Measurements from ENCODE around the gene PTPRG. TPM values are rescaled to one million over a fixed set of nuclear protein-coding genes. Genes with fewer than 3 reads are reported as not detected.

The PTPRG gene
- total and polyA plus RNA-seq, 4 donors = 3.6 to 35.6 (median 8.1) TPM

DNA sequence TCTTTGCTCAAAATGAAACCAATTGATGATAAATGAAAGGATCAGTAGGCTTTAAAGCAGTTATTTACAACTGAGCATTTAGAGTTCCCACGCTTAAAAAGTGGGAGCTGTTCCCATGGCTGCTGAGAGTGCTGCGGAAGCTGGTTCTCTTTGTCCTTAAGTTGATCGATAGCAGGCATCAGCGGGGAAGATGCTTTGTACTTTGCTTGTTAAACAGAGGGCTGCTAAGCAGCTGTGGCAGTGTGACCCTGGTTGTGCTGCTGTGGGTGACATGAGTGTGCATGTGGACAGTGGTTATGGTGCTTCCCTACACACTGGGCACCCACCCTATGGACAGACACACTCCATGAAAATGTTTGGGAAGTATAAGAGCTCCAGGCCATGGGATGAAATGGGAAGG is 96.3 kb downstream of the PTPRG start:
- H3K9ac ChIP-seq (ENCODE audit: low read depth in 1 of 2, low read length in 2 of 2) = no peak overlapping the region
- H3K4me3 ChIP-seq (ENCODE audit: low read depth in 1 of 3, low read length in 3 of 3) = no peak overlapping the region
- 44% methylated on average over 4 of the region's 4 CpGs for WGBS
- no peaks in the 10 kb centered on the region for H3K9me3 ChIP-seq (ENCODE audit: control insufficient read depth in 4 of 4, low read length in 3 of 4)
- H3K27ac ChIP-seq (ENCODE audit: low read depth in 1 of 2, low read length in 2 of 2) = no peak overlapping the region
- no peak for DNase-seq (ENCODE audit: low spot score)
- no peak for TF ChIP-seq YY1 (IDR thresholded peaks at IDR 0.05)
- no peak for TF ChIP-seq HNF4A (conservative IDR thresholded peaks at IDR 0.05)
- TF ChIP-seq RXRA (IDR thresholded peaks at IDR 0.05) = no peak
- TF ChIP-seq, protein P1, sequence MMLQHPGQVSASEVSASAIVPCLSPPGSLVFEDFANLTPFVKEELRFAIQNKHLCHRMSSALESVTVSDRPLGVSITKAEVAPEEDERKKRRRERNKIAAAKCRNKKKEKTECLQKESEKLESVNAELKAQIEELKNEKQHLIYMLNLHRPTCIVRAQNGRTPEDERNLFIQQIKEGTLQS (IDR thresholded peaks at IDR 0.05) = no peak
- TF ChIP-seq TAF1 (conservative IDR thresholded peaks at IDR 0.05) = no peak
- TF ChIP-seq NR2F2 (IDR thresholded peaks at IDR 0.05) = no peak
- no peak for TF ChIP-seq FOXA2 (IDR thresholded peaks at IDR 0.05)
- TF ChIP-seq GABPA (IDR thresholded peaks at IDR 0.05 in 1 of 2, conservative IDR thresholded peaks at IDR 0.05 in 1 of 2) = no peak
- H3K27me3 ChIP-seq (ENCODE audit: control insufficient read depth in 4 of 4, insufficient read depth in 4 of 4, low read length in 3 of 4) = no peaks in the 10 kb centered on the region
- peaks cover 0 to 4% (median under 1%) of the 10 kb centered on the region in 4 donors for H3K4me1 ChIP-seq (ENCODE audit: control insufficient read depth in 4 of 4, insufficient read depth in 4 of 4, low read length in 3 of 4)
- H3K36me3 ChIP-seq (ENCODE audit: control insufficient read depth in 4 of 4, insufficient read depth in 3 of 4, low read depth in 1 of 4, low read length in 3 of 4) = no peaks in the 10 kb centered on the region

DNA sequence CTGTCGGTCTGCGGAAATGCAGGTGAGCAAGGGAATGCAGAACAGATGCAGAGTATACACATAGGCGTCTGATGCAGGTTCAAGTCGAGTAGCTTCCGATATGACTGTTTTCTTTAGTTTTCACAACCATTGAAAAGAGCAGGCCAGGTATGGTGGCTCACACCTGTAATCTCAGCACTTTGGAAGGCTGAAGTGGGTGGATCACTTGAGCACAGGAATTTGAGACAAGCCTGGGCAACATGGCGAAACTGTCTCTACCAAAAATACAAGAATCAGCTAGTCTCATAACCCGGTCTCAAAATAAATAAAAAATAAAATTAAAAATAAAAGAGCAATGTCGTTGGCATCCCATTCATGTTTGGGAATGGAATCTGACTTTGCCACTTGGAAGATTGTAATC is 101.5 kb downstream of the PTPRG start:
- Histone ChIP-seq H3K4me1 (ENCODE audit: control insufficient read depth in 4 of 4, insufficient read depth in 4 of 4, low read length in 3 of 4) (peaks cover 2 to 10% (median 5%) of the 10 kb centered on the region in 4 donors), H3K36me3 (ENCODE audit: control insufficient read depth in 4 of 4, insufficient read depth in 3 of 4, low read depth in 1 of 4, low read length in 3 of 4) (no peaks in the 10 kb centered on the region), H3K9ac (ENCODE audit: low read depth in 1 of 2, low read length in 2 of 2) (no peak overlapping the region), H3K9me3 (ENCODE audit: control insufficient read depth in 4 of 4, low read length in 3 of 4) (no peaks in the 10 kb centered on the region), H3K27ac (ENCODE audit: low read depth in 1 of 2, low read length in 2 of 2) (no peak overlapping the region), H3K4me3 (ENCODE audit: low read depth in 1 of 3, low read length in 3 of 3) (no peak overlapping the region), H3K27me3 (ENCODE audit: control insufficient read depth in 4 of 4, insufficient read depth in 4 of 4, low read length in 3 of 4) (no peaks in the 10 kb centered on the region)
- TF ChIP-seq, protein P2, sequence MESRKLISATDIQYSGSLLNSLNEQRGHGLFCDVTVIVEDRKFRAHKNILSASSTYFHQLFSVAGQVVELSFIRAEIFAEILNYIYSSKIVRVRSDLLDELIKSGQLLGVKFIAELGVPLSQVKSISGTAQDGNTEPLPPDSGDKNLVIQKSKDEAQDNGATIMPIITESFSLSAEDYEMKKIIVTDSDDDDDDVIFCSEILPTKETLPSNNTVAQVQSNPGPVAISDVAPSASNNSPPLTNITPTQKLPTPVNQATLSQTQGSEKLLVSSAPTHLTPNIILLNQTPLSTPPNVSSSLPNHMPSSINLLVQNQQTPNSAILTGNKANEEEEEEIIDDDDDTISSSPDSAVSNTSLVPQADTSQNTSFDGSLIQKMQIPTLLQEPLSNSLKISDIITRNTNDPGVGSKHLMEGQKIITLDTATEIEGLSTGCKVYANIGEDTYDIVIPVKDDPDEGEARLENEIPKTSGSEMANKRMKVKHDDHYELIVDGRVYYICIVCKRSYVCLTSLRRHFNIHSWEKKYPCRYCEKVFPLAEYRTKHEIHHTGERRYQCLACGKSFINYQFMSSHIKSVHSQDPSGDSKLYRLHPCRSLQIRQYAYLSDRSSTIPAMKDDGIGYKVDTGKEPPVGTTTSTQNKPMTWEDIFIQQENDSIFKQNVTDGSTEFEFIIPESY (IDR thresholded peaks at IDR 0.05) = no peak
- TF ChIP-seq NR2F2 (IDR thresholded peaks at IDR 0.05) (no peak), FOXA1 (IDR thresholded peaks at IDR 0.05) (no peak)
- TF ChIP-seq, protein P3, sequence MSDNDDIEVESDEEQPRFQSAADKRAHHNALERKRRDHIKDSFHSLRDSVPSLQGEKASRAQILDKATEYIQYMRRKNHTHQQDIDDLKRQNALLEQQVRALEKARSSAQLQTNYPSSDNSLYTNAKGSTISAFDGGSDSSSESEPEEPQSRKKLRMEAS (IDR thresholded peaks at IDR 0.05) = no peak
- no peak for DNase-seq (ENCODE audit: low spot score)
- 97% methylated on average over 8 of the region's 8 CpGs for WGBS

GRCh38 chr3:61663356-61664104 is 102.2 kb downstream of the PTPRG start:
- Histone ChIP-seq H3K9ac (ENCODE audit: low read depth in 1 of 2, low read length in 2 of 2) (no peak overlapping the region), H3K27ac (ENCODE audit: low read depth in 1 of 2, low read length in 2 of 2) (no peak overlapping the region), H3K27me3 (ENCODE audit: control insufficient read depth in 4 of 4, insufficient read depth in 4 of 4, low read length in 3 of 4) (no peaks in the 10 kb centered on the region), H3K9me3 (ENCODE audit: control insufficient read depth in 4 of 4, low read length in 3 of 4) (no peaks in the 10 kb centered on the region), H3K4me1 (ENCODE audit: control insufficient read depth in 4 of 4, insufficient read depth in 4 of 4, low read length in 3 of 4) (peaks cover 2 to 15% (median 10%) of the 10 kb centered on the region in 4 donors), H3K36me3 (ENCODE audit: control insufficient read depth in 4 of 4, insufficient read depth in 3 of 4, low read depth in 1 of 4, low read length in 3 of 4) (no peaks in the 10 kb centered on the region), H3K4me3 (ENCODE audit: low read depth in 1 of 3, low read length in 3 of 3) (no peak overlapping the region)
- DNase-seq (ENCODE audit: low spot score) = no peak
- 93% methylated on average over 8 of the region's 8 CpGs for WGBS
- TF ChIP-seq FOXA1 (IDR thresholded peaks at IDR 0.05) = no peak
- TF ChIP-seq, protein P4, sequence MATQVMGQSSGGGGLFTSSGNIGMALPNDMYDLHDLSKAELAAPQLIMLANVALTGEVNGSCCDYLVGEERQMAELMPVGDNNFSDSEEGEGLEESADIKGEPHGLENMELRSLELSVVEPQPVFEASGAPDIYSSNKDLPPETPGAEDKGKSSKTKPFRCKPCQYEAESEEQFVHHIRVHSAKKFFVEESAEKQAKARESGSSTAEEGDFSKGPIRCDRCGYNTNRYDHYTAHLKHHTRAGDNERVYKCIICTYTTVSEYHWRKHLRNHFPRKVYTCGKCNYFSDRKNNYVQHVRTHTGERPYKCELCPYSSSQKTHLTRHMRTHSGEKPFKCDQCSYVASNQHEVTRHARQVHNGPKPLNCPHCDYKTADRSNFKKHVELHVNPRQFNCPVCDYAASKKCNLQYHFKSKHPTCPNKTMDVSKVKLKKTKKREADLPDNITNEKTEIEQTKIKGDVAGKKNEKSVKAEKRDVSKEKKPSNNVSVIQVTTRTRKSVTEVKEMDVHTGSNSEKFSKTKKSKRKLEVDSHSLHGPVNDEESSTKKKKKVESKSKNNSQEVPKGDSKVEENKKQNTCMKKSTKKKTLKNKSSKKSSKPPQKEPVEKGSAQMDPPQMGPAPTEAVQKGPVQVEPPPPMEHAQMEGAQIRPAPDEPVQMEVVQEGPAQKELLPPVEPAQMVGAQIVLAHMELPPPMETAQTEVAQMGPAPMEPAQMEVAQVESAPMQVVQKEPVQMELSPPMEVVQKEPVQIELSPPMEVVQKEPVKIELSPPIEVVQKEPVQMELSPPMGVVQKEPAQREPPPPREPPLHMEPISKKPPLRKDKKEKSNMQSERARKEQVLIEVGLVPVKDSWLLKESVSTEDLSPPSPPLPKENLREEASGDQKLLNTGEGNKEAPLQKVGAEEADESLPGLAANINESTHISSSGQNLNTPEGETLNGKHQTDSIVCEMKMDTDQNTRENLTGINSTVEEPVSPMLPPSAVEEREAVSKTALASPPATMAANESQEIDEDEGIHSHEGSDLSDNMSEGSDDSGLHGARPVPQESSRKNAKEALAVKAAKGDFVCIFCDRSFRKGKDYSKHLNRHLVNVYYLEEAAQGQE (IDR thresholded peaks at IDR 0.05) = no peak
- TF ChIP-seq SP1 (IDR thresholded peaks at IDR 0.05) = no peak
- TF ChIP-seq HNF4G (IDR thresholded peaks at IDR 0.05) = no peak
- no peak for TF ChIP-seq JUND (IDR thresholded peaks at IDR 0.05)
- TF ChIP-seq, protein P1 (IDR thresholded peaks at IDR 0.05) = no peak
- TF ChIP-seq NR2F2 (IDR thresholded peaks at IDR 0.05) = no peak
- TF ChIP-seq YY1 (IDR thresholded peaks at IDR 0.05) = no peak
- TF ChIP-seq, protein P3 (IDR thresholded peaks at IDR 0.05) = no peak
- TF ChIP-seq GABPA (IDR thresholded peaks at IDR 0.05 in 1 of 2, conservative IDR thresholded peaks at IDR 0.05 in 1 of 2) = no peak
- TF ChIP-seq HNF4A (conservative IDR thresholded peaks at IDR 0.05) = no peak
- no peak for TF ChIP-seq FOXA2 (IDR thresholded peaks at IDR 0.05)
- TF ChIP-seq, protein P5, sequence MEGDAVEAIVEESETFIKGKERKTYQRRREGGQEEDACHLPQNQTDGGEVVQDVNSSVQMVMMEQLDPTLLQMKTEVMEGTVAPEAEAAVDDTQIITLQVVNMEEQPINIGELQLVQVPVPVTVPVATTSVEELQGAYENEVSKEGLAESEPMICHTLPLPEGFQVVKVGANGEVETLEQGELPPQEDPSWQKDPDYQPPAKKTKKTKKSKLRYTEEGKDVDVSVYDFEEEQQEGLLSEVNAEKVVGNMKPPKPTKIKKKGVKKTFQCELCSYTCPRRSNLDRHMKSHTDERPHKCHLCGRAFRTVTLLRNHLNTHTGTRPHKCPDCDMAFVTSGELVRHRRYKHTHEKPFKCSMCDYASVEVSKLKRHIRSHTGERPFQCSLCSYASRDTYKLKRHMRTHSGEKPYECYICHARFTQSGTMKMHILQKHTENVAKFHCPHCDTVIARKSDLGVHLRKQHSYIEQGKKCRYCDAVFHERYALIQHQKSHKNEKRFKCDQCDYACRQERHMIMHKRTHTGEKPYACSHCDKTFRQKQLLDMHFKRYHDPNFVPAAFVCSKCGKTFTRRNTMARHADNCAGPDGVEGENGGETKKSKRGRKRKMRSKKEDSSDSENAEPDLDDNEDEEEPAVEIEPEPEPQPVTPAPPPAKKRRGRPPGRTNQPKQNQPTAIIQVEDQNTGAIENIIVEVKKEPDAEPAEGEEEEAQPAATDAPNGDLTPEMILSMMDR (IDR thresholded peaks at IDR 0.05; ENCODE audit: low read depth, low read length, missing input control) = no peak
- TF ChIP-seq RXRA (IDR thresholded peaks at IDR 0.05) = no peak

All from liver (tissue), 9 donors.